CD4-positive, alpha-beta T cell treated with Interleukin-6 at 100 ng/mL for 8 hours (primary cell): ENCODE measurements around the gene SPAG16.
"Not testable (repeated sequence)": the region's sequence is repeated elsewhere in the genome, so short reads cannot be mapped to it uniquely, and the experiment has no call there.

ENCODE experiments used
- DNase-seq: peaks from one replicate; pipeline ENCODE4 v3.0.0-alpha.2; 2020; ENCODE audit warnings: mixed read lengths, low spot score

Gene SPAG16

DNA sequence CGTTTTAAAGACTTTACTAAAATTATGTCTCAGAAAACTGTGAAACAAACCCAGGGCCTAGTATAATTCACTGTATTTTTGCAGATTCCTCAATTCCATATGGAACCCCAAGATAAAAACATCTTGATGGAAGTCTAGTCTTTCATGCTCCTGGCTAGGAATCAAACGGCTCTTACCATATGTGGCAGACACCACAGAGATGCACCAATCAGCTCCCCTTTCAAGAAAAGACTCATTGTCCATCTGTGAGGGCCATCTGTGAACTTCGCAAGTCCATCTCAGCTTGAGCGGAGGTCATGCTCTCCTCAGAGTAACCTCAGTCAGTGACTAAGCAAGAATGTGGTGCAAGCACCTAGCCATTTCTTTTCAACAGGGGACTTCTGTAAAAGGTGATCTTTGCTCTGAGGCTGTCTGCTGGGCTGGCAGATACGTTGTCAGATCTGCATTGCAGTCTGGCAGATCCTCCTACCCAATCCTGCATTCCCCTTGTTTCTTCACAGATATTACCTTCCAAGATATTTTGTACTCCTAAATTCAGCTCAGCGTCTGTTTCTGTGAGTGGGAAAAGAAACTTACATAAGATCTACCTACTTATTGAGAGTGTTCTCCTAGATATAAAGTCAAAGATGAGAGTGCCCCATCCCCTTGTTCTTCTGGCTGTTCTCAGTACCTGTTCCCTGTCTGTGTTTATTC is 419.3 kb downstream of the SPAG16 start:
- DNase-seq, result no peak

GRCh38 chr2:213710164-213710563 is 425.9 kb downstream of the SPAG16 start:
- DNase-seq, result no peak

DNA sequence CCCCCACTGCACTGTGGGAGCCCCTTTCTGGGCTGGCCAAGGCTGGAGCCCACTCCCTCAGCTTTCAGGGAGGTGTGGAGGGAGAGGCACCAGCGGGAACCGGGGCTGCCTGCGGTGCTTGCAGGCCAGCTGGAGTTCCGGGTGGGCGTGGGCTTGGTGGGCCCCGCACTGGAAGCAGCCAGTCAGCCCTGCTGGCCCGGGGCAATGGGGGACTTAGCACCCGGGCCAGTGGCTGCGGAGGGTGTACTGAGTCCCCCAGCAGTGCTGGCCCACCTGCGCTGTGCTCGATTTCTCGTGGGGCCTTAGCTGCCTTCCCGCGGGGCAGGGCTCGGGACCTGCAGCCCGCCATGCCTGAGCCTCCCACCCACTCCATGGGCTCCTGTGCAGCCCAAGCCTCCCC is 434.1 kb downstream of the SPAG16 start:
- DNase-seq, result not testable (repeated sequence)

DNA sequence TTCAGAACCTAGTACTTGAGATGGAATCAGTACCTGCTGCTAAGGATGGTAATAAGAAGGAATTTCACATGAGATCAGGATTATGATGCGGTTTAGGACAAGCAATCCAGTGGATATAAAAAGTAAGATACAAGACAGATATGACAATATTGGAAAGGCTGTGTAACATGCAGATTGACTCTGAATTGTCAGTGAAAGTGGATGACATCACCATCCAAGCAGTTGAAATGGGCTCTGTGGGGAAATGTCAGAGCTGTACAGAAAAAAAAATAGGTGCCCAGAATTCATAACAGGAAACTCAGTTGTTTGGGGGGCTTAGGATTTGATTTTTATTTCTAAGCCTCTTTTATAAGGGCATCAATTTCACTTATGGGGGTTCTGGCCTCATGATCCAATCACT is 438.3 kb downstream of the SPAG16 start:
- no peak for DNase-seq

- no peak for DNase-seq
Observed at GRCh38 chr2:213723041-213723560, 438.8 kb downstream of the SPAG16 start.

- DNase-seq, result no peak
Observed at GRCh38 chr2:213723707-213724106, 439.4 kb downstream of the SPAG16 start.

GRCh38 chr2:213726101-213726500 is 441.8 kb downstream of the SPAG16 start:
- DNase-seq, result no peak

DNA sequence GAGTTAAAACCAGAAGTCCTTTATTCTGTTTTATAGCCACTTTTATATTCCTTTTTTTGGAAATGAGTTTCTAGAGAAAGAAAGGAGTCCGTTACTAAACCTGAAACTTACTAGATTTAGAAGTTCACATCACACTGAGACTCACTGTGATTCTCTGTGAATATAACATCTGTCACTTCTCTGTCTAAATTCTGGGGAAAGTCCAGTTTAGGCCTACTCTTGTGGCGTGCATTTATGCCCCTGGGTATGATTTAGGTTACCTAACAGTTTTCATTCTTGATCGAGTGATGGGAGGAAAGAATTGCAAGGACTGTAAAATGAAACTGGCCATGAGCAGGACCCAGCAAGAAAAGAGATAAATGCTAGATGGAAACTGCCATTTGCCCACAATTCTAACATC is 449.6 kb downstream of the SPAG16 start:
- DNase-seq, result no peak

DNA sequence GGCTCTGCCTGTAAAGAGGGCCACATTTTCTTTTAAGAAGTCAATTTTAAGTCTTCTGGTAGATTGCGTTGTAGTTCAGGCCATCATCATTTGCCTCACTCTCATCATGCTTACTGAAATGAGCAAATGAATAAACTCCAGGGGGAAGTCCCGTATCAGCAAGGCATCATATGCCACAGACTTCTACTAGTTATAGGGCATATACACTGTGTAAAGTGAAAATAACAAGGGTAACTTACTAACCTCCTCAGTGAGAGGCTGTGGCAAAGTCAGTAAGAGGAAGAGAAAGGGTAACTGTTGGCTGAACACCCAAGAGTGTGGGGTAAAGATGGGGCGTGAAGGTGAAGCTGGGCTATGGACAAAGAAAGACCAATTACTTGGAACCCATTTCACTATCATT is 456.2 kb downstream of the SPAG16 start:
- no peak for DNase-seq

DNA sequence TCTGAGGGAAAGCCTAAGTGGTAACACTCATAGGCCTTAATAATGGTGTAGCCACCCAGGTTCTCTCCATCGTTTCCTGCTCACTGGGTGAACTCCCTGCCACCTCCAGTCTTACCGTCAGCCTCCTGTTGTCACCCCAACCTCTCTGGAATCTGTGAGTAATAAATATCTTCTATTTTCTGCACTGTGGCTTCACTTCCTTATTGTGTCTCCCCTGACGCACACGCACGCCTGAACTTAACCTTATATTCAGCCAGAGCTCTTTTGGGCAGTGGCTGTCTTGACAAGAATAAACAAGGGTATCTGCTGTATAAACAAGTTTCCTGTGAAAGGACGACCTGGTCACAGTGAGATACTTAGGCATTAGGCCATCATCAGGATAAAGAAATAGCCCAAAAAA is 467.2 kb downstream of the SPAG16 start:
- DNase-seq, result no peak

GRCh38 chr2:213752575-213752974 is 468.3 kb downstream of the SPAG16 start:
- DNase-seq, result no peak

DNA sequence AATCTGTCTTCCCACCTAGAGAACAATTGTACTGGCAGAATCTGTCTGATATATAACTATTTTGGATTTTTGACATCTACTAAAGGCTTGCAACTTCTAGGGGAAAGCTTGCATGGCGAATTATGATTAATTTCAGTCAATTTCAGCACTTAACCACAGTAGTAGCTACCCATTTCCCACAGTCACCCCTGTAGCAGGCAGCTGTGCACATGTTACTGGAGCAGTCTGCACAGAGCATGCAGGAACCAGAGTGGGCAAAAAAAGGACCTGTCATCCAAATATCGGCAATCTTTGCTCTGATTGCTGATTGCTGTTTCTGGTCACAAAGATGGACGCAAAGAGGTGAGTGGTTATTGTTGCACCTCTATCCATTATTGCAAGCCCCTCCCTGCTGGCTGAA is 473.3 kb downstream of the SPAG16 start:
- no peak for DNase-seq

- DNase-seq, result no peak
Observed at GRCh38 chr2:213763354-213763753, 479.1 kb downstream of the SPAG16 start.

DNA sequence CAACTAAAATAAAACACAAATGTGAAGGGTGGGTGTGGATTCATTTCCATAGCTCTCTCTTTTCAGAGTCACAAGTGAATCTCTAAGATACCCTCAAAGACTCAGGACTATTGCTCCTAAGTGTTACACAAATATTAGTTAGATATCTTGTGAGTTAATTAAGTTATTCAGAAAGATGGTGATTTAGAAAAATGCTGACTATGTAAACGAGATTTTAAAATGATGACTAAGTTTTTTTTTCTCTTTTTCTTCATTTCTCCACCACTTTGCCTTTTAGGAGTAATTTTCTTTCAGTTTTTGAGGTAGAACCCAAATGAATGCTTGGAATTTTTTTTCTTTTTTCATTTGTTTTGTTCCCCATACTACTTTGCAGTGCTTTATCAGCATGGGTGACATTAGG is 479.7 kb downstream of the SPAG16 start:
- DNase-seq, result no peak

DNA sequence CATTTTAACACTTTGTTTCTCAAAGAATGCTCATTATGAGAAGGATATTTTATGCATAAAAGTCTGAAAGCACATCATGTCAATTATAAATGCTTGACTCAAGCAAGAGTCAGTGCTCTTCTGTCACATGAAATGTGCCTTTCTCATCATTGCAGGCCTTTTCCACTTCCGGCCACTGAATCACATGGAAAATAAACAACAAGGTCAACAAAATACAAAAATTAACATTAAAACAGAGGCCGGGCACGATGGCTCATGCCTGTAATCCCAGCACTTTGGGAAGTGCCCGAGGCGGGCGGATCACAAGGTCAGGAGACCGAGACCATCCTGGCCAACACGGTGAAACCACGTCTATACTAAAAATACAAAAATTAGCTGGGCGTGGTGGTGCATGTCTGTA is 480.6 kb downstream of the SPAG16 start:
- DNase-seq, result no peak

DNA sequence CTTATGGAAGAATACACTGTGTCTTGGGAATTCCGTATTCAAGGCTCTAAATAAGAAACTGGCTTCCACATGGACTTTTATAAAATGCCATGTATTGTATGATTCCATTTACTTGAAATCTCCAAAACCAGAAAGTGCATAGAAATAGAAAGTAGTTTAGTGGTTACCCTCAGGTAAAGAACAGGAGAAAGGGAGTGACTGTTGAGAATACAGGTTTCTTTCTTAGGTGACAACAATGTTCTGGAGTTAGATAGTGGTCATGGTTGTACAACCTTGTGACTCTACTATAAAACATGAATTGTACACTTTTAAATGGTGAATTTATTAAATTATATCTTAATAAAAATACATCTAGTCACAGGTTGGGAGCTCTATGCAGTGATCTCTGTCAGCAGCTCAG is 481.8 kb downstream of the SPAG16 start:
- DNase-seq, result no peak

DNA sequence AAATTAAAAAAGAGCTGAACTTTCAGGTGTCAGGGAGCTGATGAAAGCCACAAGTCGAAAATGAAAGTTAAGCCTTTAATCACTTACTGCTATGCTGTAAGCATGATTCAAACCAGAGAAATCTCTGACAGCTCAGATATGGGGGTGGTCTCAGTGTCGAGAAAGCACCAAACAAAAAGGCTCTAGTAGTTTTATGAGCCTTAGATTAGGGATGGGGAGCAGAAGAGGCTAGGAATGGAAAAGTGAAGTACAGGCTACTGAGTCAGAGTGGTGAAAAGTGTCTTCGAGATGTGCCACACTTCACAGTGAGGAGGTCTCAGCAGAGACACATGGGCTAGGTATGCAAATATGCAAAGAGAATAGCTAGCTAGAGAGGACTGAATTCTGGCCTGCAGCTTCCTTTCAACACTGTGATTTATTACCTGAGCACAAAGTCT is 482.2 kb downstream of the SPAG16 start:
- DNase-seq, result no peak

DNA sequence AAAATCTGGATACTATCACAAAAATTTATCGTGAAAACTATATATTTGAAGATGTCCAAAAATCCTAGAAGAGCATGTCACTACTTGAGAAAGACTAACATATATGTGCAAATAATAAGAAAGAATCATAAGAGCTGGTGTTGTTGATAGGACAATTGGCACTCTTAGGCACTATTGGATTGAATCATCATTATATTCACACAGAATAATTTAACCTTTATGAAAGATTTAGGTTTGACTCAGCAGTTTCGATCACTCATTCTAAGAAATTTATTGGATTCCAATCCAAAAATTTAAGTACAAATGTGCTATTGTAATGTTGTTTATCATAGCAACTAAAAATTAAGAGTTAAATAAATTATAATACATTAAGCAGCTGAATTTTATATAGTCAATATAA is 503.6 kb downstream of the SPAG16 start:
- DNase-seq, result no peak

- DNase-seq, result no peak
Observed at GRCh38 chr2:213789940-213790339, 505.7 kb downstream of the SPAG16 start.

DNA sequence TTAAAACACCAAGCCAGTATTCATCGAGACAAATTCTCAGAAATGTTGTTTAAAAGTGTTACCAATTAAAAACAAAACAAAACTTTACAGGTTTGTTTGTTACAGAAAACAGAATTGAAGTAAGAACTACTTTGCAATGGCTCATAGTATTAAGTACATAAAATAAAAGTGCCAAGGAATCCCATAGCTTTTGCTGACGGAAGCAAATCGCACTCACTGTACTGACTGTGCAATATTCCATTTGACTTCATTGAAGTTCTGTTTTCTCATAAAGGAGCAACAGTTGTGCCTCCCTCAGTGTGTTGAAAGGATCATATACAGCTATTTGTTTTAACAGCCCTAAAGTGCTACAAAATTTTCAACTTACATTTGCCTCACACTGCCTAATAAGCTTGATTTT is 507.8 kb downstream of the SPAG16 start:
- DNase-seq, result no peak

DNA sequence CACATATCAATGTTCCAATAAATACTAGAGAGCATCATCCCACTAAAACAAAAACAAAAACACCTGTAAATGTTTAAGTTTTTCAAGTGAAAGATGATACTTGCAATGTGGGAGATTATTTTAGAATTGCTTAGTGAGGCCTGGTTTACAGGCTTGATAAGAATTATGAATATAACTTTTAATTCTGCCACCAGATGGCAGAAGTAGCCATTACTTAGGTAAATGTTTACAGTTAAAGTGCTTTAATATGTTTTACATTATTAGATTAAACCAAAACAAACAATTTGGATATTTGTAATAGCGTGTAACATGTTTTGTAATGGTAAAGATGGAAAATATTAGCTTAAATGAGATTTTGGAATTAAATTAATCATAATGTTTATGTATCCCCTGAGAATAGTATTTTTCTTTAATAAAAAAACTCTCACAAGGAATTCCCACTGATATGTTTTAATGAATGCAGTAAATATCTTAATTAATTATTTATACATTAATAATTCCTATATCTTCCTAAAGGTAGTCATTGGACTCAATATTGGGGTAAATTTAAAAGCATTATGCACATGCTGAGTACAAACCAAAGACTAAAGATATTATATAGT is 522.0 kb downstream of the SPAG16 start:
- DNase-seq, result no peak

DNA sequence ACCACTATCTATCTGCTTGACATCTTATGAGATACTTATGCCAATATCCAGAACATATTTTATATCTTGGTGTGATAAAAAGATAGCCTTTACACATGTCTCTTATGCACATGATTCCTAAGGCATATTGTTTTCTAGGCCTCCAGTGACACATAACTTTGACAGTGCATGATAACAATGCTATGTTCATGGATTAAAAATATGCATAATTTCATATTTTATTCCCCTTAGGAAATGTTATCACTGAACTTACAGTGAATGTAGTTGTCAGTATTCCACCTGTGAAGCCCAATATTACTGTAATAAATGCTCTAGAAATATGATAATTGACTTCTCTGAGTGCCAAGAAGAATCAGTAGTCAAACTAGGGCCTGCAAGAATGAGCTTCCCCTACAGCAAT is 532.3 kb downstream of the SPAG16 start:
- no peak for DNase-seq

- no peak for DNase-seq
Observed at GRCh38 chr2:213818436-213818835, 534.2 kb downstream of the SPAG16 start.

DNA sequence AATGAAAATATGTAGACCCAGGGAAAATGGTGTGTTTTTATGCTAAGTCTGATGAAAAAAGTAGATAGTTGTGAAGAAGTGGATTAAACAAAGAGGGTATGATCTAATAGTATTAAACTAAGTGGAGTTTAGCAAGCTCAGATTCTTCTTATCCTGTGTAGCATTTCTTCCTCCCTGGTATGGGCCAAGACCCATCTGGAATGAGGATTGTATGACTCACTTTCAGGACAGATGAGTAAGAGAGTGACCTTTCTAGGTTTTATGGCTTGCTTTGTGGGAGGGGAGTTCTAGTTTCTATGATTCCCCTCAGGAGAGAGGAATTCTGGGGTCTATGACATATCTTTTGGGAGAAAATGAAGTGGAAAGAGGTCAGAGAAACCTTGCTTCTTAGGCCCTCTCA is 550.1 kb downstream of the SPAG16 start:
- no peak for DNase-seq
